Upper lobe of left lung (tissue), 6 donors: ENCODE data around the gene DPY19L1. TPM values are rescaled to one million over a fixed set of nuclear protein-coding genes. Genes with fewer than 3 reads are reported as not detected.
"Not testable (repeated sequence)": the region's sequence is repeated elsewhere in the genome, so short reads cannot be mapped to it uniquely, and the experiment has no call there.

Source experiments
- ATAC-seq, 2 donors: fragments of 200-7000 bp; cut with Tn5 transposase; one replicate each; pipeline ENCODE4 v1.9.1; 2022; ENCODE audit warnings: mild to moderate bottlenecking in 2 of 2, moderate library complexity in 2 of 2; ENCODE audit not compliant: low FRiP score in 2 of 2
- DNase-seq, 2 donors: peaks; one replicate each; pipeline ENCODE4 v3.0.0-alpha.2; 2019 to 2020
- H3K27ac ChIP-seq, 4 donors: fragments of 200-600 bp; sonication (generic); one replicate each; pipeline ENCODE4 v1.5.1; 2016 to 2019
- H3K27me3 ChIP-seq, 4 donors: fragments of 200-600 bp; sonication (generic); one replicate each; pipeline ENCODE4 v1.5.1; 2017 to 2019
- H3K36me3 ChIP-seq, 4 donors: fragments of 200-600 bp; sonication (generic); one replicate each; pipeline ENCODE4 v1.5.1; 2016 to 2019
- H3K4me1 ChIP-seq, 4 donors: fragments of 200-600 bp; sonication (generic); one replicate each; pipeline ENCODE4 v1.5.1; 2018 to 2019
- H3K4me3 ChIP-seq, 4 donors: fragments of 200-600 bp; sonication (generic); one replicate each; pipeline ENCODE4 v1.5.1; 2017 to 2019; ENCODE audit warnings: mild to moderate bottlenecking in 2 of 4, moderate library complexity in 1 of 4
- H3K9me3 ChIP-seq, 4 donors: fragments of 200-600 bp; sonication (generic); one replicate each; pipeline ENCODE4 v1.5.1; 2018 to 2019
- EP300 ChIP-seq, 4 donors: sonication (generic); formaldehyde crosslinking; IDR thresholded peaks; one replicate each; pipeline ENCODE4 v1.5.1; 2017; ENCODE audit warnings: antibody characterized with exemption in 4 of 4, control low read depth in 2 of 4
- POLR2A ChIP-seq, 4 donors: fragments of 450-650 bp; IDR thresholded peaks; one replicate each; pipeline ENCODE4 v1.5.1; 2016 to 2017; ENCODE audit warnings: antibody characterized with exemption in 4 of 4, mild to moderate bottlenecking in 2 of 4
- POLR2AphosphoS5 ChIP-seq, 2 donors: sonication (generic); formaldehyde crosslinking; IDR thresholded peaks; one replicate each; pipeline ENCODE4 v1.5.1; 2017; ENCODE audit warnings: antibody characterized with exemption in 2 of 2
- WGBS, 2 donors: methylation state at CpG; one replicate each; pipeline ENCODE4 v1.1.5; 2017 to 2018; 5-methylcytosine and 5-hydroxymethylcytosine counted together
- total RNA-seq, 6 donors: library from RNA; depleted of rRNA in 4 of 6; stranded (reverse); fragments of >200 nt in 4 of 6; gene quantifications; one replicate each; pipeline versions ENCODE4 v1.1.0 to v1.2.1, GENCODE V29; 2016 to 2021
- TF ChIP-seq, protein P1 (sequence below), 6 experiments: fragments of 450-650 bp in 4 of 6; fragments of 200-600 bp in 2 of 6; sonication (generic) in 2 of 6; IDR thresholded peaks; one replicate each; pipeline ENCODE4 v1.5.1; 2016 to 2019; ENCODE audit warnings: antibody characterized with exemption in 6 of 6
- donor health status: DM: no; HTN: no; CAD: no; lungs with moderate emphysema.
- donor health status: DM: no; HTN: yes; CAD: no; lungs with severe emphysema.

The DPY19L1 gene
- total RNA-seq, 6 donors from 2014 or later, result 4.2 to 39.1 (median 28.3) TPM

- Histone ChIP-seq H3K9me3 (no peaks in the 10 kb centered on the region), H3K36me3 (peaks cover 0 to 40% (median 5%) of the 10 kb centered on the region in 4 donors), H3K4me3 (no peak overlapping the region), H3K27ac (no peak overlapping the region), H3K4me1 (no peaks in the 10 kb centered on the region), H3K27me3 (no peaks in the 10 kb centered on the region)
- DNase-seq (no peak), ATAC-seq (no peak)
- WGBS, 2 donors, result 100% methylated on average over 1 of the region's 1 CpG
- TF ChIP-seq POLR2A (IDR thresholded peaks at IDR 0.05), result no peak
- TF ChIP-seq, protein P1, sequence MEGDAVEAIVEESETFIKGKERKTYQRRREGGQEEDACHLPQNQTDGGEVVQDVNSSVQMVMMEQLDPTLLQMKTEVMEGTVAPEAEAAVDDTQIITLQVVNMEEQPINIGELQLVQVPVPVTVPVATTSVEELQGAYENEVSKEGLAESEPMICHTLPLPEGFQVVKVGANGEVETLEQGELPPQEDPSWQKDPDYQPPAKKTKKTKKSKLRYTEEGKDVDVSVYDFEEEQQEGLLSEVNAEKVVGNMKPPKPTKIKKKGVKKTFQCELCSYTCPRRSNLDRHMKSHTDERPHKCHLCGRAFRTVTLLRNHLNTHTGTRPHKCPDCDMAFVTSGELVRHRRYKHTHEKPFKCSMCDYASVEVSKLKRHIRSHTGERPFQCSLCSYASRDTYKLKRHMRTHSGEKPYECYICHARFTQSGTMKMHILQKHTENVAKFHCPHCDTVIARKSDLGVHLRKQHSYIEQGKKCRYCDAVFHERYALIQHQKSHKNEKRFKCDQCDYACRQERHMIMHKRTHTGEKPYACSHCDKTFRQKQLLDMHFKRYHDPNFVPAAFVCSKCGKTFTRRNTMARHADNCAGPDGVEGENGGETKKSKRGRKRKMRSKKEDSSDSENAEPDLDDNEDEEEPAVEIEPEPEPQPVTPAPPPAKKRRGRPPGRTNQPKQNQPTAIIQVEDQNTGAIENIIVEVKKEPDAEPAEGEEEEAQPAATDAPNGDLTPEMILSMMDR (IDR thresholded peaks at IDR 0.05), result no peak
- TF ChIP-seq EP300 (IDR thresholded peaks at IDR 0.05), result no peak
- TF ChIP-seq POLR2AphosphoS5 (IDR thresholded peaks at IDR 0.05), result no peak
These were observed 105.5 kb downstream of the DPY19L1 start for GRCh38 chr7:34931739-34932138.

DNA sequence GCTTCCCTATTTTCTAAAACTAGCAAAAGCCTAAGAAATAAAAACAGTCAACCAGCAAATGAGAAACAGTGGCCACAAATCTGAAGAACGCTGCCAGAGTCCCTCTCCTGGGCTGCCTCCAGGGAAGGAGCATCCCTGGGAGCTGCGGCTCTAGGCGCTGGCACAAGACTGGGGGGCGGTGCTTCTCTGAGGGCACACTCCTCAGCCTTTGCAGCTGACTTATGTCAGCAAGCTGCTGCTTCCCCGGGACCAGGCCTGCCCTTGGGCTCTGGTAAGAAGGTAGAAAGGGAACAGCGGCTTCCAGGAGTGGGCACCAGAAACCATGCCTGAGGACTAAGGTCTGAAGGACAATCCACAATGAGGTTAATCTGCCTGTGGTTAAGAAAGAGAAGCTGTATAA lies 107.5 kb downstream of the DPY19L1 start:
- peak in 1 of 2 donors; percentile 13 for DNase-seq
- not testable (repeated sequence) for H3K27ac ChIP-seq, ATAC-seq, H3K4me3 ChIP-seq, H3K4me1 ChIP-seq, H3K27me3 ChIP-seq, H3K9me3 ChIP-seq
- 88 to 100% methylated on average over 5 to 6 of the region's 6 CpGs for WGBS, 2 donors
- H3K36me3 ChIP-seq, result peaks cover 0 to 39% (median 5%) of the 10 kb centered on the region in 4 donors

DNA sequence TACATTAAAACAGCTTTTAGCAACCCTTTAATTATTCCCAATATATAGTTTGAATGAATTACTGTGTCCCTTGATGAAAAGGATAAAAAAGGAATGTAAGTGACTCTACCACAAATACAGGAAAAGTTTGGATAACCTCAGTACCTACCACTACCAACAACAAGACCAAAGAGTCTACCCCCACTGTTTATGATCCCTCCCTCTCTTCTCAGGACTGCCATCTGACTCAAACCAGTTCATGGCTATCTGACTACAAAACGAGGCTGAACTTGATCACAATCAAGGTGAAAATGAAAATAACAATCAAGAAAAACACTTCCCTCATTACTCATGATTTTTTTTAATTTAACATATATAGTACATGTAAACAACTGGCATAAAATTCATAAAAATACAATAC lies 108.7 kb downstream of the DPY19L1 start:
- no peak overlapping the region for H3K4me3 ChIP-seq
- no peaks in the 10 kb centered on the region for H3K4me1 ChIP-seq
- no peak for ATAC-seq
- no peaks in the 10 kb centered on the region for H3K9me3 ChIP-seq
- no peak for DNase-seq
- TF ChIP-seq, protein P1 (IDR thresholded peaks at IDR 0.05), result no peak
- TF ChIP-seq POLR2AphosphoS5 (IDR thresholded peaks at IDR 0.05) (no peak), POLR2A (IDR thresholded peaks at IDR 0.05) (no peak), EP300 (IDR thresholded peaks at IDR 0.05) (no peak)
- H3K36me3 ChIP-seq, result peaks cover 0 to 31% (median 4%) of the 10 kb centered on the region in 4 donors
- 71 to 80% methylated on average over 1 of the region's 1 CpG for WGBS, 2 donors
- H3K27me3 ChIP-seq, result no peaks in the 10 kb centered on the region
- no peak overlapping the region for H3K27ac ChIP-seq

GRCh38 chr7:34928052-34928451 lies 109.2 kb downstream of the DPY19L1 start:
- Histone ChIP-seq H3K27ac (no peak overlapping the region), H3K4me3 (no peak overlapping the region), H3K27me3 (no peaks in the 10 kb centered on the region), H3K4me1 (no peaks in the 10 kb centered on the region), H3K36me3 (peaks cover 0 to 28% (median 3%) of the 10 kb centered on the region in 4 donors), H3K9me3 (no peaks in the 10 kb centered on the region)
- DNase-seq (peak in 1 of 2 donors; percentile 27), ATAC-seq (peak in 1 of 2 donors; percentile 55)
- TF ChIP-seq POLR2A (IDR thresholded peaks at IDR 0.05) (no peak), POLR2AphosphoS5 (IDR thresholded peaks at IDR 0.05) (no peak), EP300 (IDR thresholded peaks at IDR 0.05) (no peak)
- TF ChIP-seq, protein P1 (IDR thresholded peaks at IDR 0.05), result peak in 4 of 6 experiments; percentile 14 to 23 (median 18)
- 58 to 90% methylated on average over 3 to 5 of the region's 5 CpGs for WGBS, 2 donors

DNA sequence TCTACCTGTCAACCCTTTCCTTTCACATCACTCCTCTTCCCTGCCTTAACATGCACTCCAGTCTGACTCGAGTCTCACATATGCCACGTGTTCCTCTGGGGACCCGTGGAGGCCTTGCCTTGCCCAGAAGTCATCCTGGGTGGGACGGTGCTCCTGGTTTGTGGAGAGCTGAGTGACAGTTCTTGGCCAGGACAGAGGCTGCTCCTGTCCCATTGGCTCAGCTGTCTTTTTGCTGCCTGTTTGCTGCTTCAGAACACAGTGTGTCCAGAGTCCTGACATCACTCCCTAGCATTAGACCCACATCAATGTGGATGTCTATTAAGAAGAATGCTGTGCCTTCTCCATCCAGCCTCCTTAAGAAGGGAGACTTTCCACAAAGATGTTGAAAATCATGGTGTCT lies 116.8 kb downstream of the DPY19L1 start:
- H3K36me3 ChIP-seq, H3K4me3 ChIP-seq, DNase-seq, H3K27ac ChIP-seq, H3K9me3 ChIP-seq, H3K27me3 ChIP-seq, H3K4me1 ChIP-seq: not testable (repeated sequence)
- ATAC-seq, result peak in 1 of 2 donors; percentile 55
- 90 to 92% methylated on average over 2 of the region's 4 CpGs for WGBS, 2 donors

DNA sequence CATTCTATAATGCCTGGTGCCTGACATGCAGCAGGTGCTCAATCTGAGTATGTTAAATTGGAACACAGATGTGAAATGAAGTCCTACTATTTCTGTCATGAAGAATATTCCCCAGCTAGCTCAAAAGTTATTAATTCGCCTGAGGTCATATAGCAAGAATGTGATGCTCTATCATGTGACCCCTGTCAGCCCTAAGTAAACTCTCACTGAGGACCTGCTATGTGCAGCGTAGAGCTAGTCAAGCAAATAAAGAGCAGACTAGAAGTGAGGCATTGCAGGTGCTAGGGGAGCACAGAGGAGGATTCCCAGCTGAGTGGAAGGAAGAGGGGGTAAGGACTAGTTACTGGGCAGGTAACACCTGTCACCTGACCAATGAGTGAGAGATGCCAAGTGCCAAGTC lies 118.2 kb downstream of the DPY19L1 start:
- H3K4me1 ChIP-seq, H3K4me3 ChIP-seq, H3K9me3 ChIP-seq, H3K27ac ChIP-seq, H3K36me3 ChIP-seq, DNase-seq, ATAC-seq, H3K27me3 ChIP-seq: not testable (repeated sequence)
- WGBS, 2 donors, result 66 to 73% methylated on average over 2 of the region's 2 CpGs

- H3K27me3 ChIP-seq, H3K27ac ChIP-seq, H3K4me3 ChIP-seq, H3K36me3 ChIP-seq, H3K9me3 ChIP-seq, DNase-seq, ATAC-seq, H3K4me1 ChIP-seq: not testable (repeated sequence)
- 43 to 61% methylated on average over 4 to 5 of the region's 6 CpGs for WGBS, 2 donors
These were observed 119.0 kb downstream of the DPY19L1 start for GRCh38 chr7:34918198-34918861.

- not testable (repeated sequence) for H3K27ac ChIP-seq, H3K36me3 ChIP-seq, ATAC-seq, H3K4me3 ChIP-seq, H3K9me3 ChIP-seq, DNase-seq, H3K4me1 ChIP-seq, H3K27me3 ChIP-seq
- WGBS, 2 donors, result 84 to 96% methylated on average over 3 to 4 of the region's 4 CpGs
These were observed 119.8 kb downstream of the DPY19L1 start for GRCh38 chr7:34917515-34917914.
